GM13977 (cell line): ENCODE results near the gene IL32.
"Not testable (repeated sequence)": the region's sequence is repeated elsewhere in the genome, so short reads cannot be mapped to it uniquely, and the experiment has no call there.

Experiments
- DNase-seq: peaks from one replicate; pipeline ENCODE4 v3.0.0; 2012; ENCODE audit warnings: low spot score
- in situ Hi-C: fragments of 300-500 bp; cut with MboI; formaldehyde crosslinking; loops from one replicate; pipeline ENCODE4 v1.12.0; 2022; ENCODE audit warnings: low sequenced_read_pairs, low pct_unique_long_range_greater_than_20kb, mixed read lengths, inconsistent platforms; ENCODE audit not compliant: unreplicated experiment
- TF ChIP-seq, protein P1 (sequence below): IDR thresholded peaks from 2 replicates; pipeline ENCODE4 v1.5.1; 2012; ENCODE audit warnings: mild to moderate bottlenecking, control low read depth; ENCODE audit not compliant: insufficient read depth; ENCODE audit errors: extremely low read depth, missing control alignments

IL32 gene

DNA sequence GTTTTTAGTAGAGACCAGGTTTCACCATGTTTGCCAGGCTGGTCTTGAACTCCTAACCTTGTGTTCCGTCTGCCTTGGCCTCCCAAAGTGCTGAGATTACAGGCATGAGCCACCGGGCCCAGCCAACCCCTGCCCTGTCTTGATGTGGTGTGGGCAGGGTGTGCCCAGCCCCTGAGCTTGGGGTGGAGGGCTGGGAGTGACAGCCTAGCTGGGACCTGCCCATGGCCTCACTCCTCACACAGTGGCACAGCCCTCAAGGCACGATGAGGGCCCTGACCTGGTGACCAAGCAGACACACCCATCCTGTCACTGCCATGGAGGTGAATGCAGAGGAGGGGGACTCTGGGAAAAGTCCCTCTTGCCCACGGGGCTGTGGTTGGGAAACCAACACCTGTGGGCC is 3.0 kb downstream of the IL32 start:
- TF ChIP-seq, protein P1, sequence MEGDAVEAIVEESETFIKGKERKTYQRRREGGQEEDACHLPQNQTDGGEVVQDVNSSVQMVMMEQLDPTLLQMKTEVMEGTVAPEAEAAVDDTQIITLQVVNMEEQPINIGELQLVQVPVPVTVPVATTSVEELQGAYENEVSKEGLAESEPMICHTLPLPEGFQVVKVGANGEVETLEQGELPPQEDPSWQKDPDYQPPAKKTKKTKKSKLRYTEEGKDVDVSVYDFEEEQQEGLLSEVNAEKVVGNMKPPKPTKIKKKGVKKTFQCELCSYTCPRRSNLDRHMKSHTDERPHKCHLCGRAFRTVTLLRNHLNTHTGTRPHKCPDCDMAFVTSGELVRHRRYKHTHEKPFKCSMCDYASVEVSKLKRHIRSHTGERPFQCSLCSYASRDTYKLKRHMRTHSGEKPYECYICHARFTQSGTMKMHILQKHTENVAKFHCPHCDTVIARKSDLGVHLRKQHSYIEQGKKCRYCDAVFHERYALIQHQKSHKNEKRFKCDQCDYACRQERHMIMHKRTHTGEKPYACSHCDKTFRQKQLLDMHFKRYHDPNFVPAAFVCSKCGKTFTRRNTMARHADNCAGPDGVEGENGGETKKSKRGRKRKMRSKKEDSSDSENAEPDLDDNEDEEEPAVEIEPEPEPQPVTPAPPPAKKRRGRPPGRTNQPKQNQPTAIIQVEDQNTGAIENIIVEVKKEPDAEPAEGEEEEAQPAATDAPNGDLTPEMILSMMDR: no peak

DNA sequence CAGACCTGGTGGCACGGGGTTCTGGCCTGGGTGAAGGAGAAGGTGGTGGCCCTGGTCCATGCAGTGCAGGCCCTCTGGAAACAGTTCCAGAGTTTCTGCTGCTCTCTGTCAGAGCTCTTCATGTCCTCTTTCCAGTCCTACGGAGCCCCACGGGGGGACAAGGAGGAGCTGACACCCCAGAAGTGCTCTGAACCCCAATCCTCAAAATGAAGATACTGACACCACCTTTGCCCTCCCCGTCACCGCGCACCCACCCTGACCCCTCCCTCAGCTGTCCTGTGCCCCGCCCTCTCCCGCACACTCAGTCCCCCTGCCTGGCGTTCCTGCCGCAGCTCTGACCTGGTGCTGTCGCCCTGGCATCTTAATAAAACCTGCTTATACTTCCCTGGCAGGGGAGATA is 3.7 kb downstream of the IL32 start:
- DNase-seq: not testable (repeated sequence)
- in situ Hi-C loops: loop anchor here (10.0 kb wide), 1 partner anchor 96 kb away; no protein-coding TSS in a partner anchor

More for the DNA sequence above, 3.0 kb downstream of the IL32 start:
- in situ Hi-C loops: loop anchor here (10.0 kb wide), 1 partner anchor 96 kb away; no protein-coding TSS in a partner anchor
- DNase-seq: no peak

DNA sequence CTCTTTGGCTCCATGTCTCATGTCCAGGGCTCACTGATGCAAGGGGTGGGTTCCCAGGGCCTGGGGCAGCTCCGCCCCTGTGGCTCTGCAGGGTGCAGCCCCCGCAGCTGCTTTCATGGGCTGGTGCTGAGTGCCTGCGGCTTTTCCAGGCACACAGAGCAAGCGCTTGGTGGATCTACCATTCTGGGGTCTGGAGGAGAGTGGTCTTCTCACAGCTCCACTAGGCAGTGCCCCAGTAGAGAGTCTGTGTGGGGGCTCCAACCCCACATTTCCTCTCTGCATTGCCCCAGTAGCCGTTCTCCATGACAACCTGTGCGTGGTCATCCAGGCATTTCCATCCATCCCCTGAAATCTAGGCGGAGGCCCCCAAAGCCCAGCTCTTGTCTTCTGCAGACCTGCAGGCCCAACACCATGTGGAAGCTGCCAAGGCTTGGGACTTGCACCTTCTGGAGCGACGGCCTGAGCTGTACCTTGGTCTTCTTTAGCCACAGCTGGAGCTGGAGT is 5.2 kb downstream of the IL32 start:
- in situ Hi-C loops: no loop called here
- TF ChIP-seq, protein P1: no peak
- no peak for DNase-seq

DNA sequence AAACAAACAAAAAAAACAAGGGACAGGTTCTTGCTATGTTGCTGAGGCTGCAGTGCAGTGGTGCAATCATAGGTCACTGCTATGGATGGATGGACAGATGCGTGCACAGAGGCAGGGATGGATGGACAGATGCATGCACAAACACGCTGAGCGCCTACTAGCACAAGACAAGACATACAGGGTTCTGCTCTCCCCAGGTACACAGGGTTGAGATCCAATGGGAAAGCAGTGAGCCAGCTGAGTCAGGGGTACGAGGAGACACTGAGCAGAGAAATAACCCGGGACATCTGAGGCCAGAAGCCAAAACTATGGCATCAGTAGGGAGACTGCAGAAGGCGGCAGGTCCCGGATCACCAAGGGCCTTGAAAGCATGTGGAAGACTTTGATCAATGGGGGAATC is 6.2 kb downstream of the IL32 start:
- TF ChIP-seq, protein P1: no peak
- in situ Hi-C loops: no loop called here
- no peak for DNase-seq

DNA sequence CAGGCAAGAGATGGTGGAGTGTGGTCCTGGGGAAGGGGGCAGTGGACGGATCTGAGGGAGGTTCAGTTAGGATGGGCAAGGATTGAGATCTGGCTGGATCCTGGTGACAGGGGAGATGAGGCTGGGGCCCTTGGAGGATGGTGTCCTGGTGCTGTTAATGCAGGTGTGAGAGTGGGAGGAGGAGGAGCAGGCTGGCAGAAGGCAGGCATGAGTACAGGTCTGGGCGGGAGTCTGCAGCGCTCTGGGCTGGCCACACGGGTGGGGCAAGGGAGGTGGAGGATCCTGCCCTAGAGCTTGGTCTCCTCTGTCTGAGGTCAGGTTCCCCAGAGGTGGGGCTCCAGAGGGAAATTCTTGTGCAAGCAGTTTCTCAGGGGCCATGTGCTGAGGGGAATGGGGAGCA is 6.7 kb downstream of the IL32 start:
- DNase-seq, in situ Hi-C loops: not testable (repeated sequence)

DNA sequence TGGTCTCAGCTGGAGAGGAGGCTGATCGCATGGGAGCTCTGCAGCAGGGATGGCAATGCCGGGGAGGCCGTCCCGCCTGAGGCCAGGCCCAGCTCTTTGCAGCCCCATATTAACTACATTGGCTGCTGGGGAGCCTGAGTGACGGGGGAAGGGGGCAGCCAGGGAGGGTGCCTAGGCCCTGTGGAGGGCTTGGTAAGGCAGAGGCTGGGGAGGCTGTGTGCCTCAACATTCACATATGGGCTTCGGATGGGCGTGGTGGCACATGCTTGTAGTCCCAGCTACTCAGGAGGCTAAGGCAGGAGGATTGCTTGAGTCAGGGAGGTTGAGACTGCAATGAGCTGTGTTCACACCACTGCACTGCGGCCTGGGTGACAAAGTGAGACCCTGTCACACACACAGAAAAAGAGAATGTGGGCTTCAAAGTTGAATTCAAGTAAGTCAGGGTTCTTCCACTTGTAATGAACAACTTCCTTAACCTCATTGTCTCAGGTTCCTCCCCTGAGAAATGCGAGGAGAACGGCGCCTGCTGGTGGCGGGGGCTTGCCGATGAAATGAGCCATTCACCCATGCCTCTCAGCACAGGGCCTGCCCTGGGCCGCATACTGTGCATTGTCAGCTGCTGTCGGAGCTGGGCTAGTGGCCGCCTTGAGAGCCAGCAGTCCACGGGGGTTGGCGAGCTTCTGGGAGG is 7.3 kb downstream of the IL32 start:
- in situ Hi-C loops, DNase-seq: not testable (repeated sequence)
- TF ChIP-seq, protein P1: peak; percentile 19

DNA sequence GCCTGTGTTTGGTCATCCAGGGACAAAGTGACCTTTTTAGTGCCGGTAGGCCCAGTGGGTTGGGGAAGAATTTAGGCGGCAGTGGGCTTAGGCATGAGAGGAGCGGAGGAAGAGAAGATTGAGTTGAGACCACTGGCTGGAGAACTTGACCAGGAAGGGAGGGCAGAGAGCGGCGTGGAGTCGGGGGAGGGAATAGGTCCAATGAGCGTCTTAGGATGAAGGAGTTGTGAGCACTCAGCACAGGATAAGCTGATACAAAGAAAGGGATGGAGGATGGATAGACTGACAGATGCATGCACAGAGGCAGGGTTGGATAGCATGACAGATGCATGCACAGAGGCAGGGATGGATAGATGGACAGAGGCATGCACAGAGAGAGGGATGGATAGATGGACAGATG is 8.0 kb downstream of the IL32 start:
- no peak for DNase-seq
- in situ Hi-C loops: no loop called here
- TF ChIP-seq, protein P1: no peak
